Chondrocyte (in vitro differentiated cells): Measurements from ENCODE around the gene ARMC3. TPM values are rescaled to one million over a fixed set of nuclear protein-coding genes. Genes with fewer than 3 reads are reported as not detected.

Experiments
- DNase-seq: peaks from one replicate; pipeline ENCODE4 v3.0.0; 2021; ENCODE audit warnings: mixed read lengths, low spot score
- H3K27ac Mint-ChIP-seq: one replicate; pipeline ENCODE4 v1.8.0; 2021; ENCODE audit warnings: mild to moderate bottlenecking, moderate library complexity, mixed read lengths; ENCODE audit not compliant: unreplicated experiment
- H3K27me3 Mint-ChIP-seq: 2 replicates; pipeline ENCODE4 v1.8.0; 2021; ENCODE audit warnings: low read depth, mixed read lengths
- H3K36me3 Mint-ChIP-seq: 2 replicates; pipeline ENCODE4 v1.8.0; 2021; ENCODE audit warnings: low read depth, mixed read lengths
- H3K4me1 Mint-ChIP-seq: 2 replicates; pipeline ENCODE4 v1.8.0; 2021; ENCODE audit warnings: low read depth, mild to moderate bottlenecking, mixed read lengths
- H3K4me3 Mint-ChIP-seq: one replicate; pipeline ENCODE4 v1.8.0; 2021; ENCODE audit warnings: mild to moderate bottlenecking, moderate library complexity, mixed read lengths; ENCODE audit not compliant: unreplicated experiment
- H3K9me3 Mint-ChIP-seq: 2 replicates; pipeline ENCODE4 v1.8.0; 2021; ENCODE audit warnings: low read depth, mixed read lengths
- total RNA-seq: library from RNA; stranded (reverse); gene quantifications from 3 replicates; pipeline ENCODE4 v1.2.1, GENCODE V29; 2021
- TF ChIP-seq, protein P1 (sequence below): fragments of 200-600 bp; sonication (generic); IDR thresholded peaks from 2 replicates; pipeline ENCODE4 v1.5.0; 2021; ENCODE audit warnings: antibody characterized with exemption, mild to moderate bottlenecking, moderate library complexity

ARMC3 gene
- total RNA-seq, 1 donor from 2014 or later = 0.27 TPM

DNA sequence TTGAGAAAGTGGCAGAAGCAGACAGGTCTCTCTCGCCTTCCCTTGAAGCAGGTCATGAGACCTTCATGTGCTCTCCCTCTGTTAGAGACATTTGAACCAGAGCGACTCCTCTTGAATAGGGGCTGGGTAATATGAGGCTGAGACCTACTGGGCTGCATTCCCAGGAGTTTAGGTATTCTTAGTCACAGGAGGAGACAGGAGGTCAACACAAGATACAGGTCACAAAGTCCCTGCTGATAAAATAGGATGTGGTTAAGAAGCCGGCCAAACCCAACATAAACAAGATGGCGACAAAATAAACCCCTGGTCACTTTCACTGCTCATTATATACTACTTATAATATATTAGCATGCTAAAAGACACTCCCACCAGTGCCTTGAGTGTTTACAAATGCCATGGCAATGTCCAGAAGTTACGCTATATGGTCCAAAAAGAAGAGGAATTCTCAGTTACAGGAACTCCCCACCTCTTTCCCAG lies 124.0 kb downstream of the ARMC3 start:
- H3K4me1 Mint-ChIP-seq = no peaks in the 10 kb centered on the region

DNA sequence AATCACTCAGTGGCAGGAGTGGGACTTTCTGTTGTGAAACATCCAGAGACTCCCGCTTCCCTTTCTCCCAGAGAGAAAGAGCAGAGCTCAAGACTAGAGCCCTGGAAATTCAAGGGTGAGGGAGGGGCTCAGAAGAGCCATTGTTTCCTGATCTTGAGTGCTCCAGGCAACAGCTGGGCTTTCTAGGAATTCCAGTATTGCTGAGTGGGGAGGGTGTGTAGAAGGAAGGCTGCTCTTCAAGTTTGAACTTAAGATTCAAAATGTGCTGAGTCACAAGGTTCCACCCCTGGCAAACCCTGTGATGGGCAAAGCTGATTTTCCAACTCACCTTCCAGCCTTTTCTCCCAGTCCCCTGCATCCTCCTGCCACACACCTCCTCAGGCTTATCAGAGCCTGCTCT lies 125.2 kb downstream of the ARMC3 start:
- H3K9me3 Mint-ChIP-seq = no peaks in the 10 kb centered on the region
- H3K27ac Mint-ChIP-seq = no peak overlapping the region
- no peaks in the 10 kb centered on the region for H3K36me3 Mint-ChIP-seq
- DNase-seq = no peak
- H3K4me3 Mint-ChIP-seq = no peak overlapping the region
- peaks cover 3% of the 10 kb centered on the region for H3K27me3 Mint-ChIP-seq
- TF ChIP-seq, protein P1, sequence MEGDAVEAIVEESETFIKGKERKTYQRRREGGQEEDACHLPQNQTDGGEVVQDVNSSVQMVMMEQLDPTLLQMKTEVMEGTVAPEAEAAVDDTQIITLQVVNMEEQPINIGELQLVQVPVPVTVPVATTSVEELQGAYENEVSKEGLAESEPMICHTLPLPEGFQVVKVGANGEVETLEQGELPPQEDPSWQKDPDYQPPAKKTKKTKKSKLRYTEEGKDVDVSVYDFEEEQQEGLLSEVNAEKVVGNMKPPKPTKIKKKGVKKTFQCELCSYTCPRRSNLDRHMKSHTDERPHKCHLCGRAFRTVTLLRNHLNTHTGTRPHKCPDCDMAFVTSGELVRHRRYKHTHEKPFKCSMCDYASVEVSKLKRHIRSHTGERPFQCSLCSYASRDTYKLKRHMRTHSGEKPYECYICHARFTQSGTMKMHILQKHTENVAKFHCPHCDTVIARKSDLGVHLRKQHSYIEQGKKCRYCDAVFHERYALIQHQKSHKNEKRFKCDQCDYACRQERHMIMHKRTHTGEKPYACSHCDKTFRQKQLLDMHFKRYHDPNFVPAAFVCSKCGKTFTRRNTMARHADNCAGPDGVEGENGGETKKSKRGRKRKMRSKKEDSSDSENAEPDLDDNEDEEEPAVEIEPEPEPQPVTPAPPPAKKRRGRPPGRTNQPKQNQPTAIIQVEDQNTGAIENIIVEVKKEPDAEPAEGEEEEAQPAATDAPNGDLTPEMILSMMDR = no peak
- H3K4me1 Mint-ChIP-seq = no peaks in the 10 kb centered on the region

More for the DNA sequence above, 124.0 kb downstream of the ARMC3 start:
- H3K9me3 Mint-ChIP-seq = no peaks in the 10 kb centered on the region
- no peak for DNase-seq
- no peak overlapping the region for H3K4me3 Mint-ChIP-seq
- TF ChIP-seq, protein P1 = no peak
- H3K27me3 Mint-ChIP-seq = peaks cover 3% of the 10 kb centered on the region
- no peak overlapping the region for H3K27ac Mint-ChIP-seq
- no peaks in the 10 kb centered on the region for H3K36me3 Mint-ChIP-seq

DNA sequence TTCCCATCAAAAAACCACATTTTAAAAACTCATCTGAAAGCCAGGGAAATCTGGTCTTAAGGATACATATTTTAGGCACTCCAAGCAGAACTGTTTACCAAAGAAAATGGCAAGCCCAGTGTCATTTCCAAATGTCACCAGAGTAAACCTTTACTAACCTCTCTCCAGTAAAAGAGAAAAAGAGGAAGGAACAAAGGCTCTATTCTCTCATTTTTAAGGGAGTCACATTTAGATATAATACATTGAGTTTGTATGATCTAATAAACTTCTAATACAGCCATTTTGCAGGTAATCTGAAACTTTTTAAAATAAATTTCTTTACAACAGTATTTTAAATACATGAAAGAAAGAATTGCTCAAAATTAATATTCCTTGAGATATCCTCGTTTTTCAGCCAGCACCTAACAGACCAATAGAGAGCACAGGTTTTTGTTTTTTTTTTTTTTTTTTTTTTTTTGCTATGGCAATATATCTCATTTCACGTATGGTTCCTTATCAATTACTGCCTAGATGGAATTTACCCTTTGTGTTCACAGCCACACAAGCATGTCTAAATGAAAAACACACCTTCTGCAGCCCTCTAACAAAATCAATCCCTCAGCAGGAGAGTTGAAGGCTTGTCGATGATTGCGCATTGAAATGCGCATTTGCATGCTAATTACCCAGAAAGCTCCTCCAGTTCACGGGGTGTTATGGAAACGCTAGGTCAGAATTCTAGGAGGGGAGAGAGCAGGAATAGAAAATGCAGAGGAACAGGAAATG lies 127.8 kb downstream of the ARMC3 start:
- Mint-ChIP-seq H3K27ac (no peak overlapping the region), H3K27me3 (peaks cover 2% of the 10 kb centered on the region), H3K4me3 (no peak overlapping the region), H3K9me3 (peaks cover 14% of the 10 kb centered on the region), H3K4me1 (no peaks in the 10 kb centered on the region), H3K36me3 (peaks cover 2% of the 10 kb centered on the region)
- DNase-seq = no peak
- TF ChIP-seq, protein P1 = no peak

DNA sequence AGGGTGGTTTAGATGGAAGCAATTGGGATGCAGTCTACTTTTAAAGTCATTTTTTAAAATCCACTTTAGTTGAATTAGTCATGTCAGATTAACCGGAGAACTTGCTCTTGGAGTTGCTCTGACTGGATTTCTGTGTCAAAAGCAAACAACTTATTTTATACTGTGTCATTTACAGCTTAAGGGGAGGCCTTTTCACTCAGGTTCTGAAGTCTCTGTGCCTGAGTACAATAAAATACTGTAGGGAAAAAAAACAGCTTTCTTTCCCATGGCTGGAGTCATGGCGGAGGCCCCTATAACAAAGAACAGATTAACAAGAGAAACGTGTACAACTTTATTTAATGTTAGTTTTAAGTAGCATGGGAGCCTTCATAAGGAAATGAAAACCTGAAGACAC lies 128.3 kb downstream of the ARMC3 start:
- TF ChIP-seq, protein P1 = no peak
- DNase-seq = no peak
- Mint-ChIP-seq H3K4me3 (no peak overlapping the region), H3K27ac (no peak overlapping the region), H3K27me3 (peaks cover 2% of the 10 kb centered on the region), H3K4me1 (no peaks in the 10 kb centered on the region), H3K9me3 (peaks cover 14% of the 10 kb centered on the region), H3K36me3 (peaks cover 2% of the 10 kb centered on the region)

DNA sequence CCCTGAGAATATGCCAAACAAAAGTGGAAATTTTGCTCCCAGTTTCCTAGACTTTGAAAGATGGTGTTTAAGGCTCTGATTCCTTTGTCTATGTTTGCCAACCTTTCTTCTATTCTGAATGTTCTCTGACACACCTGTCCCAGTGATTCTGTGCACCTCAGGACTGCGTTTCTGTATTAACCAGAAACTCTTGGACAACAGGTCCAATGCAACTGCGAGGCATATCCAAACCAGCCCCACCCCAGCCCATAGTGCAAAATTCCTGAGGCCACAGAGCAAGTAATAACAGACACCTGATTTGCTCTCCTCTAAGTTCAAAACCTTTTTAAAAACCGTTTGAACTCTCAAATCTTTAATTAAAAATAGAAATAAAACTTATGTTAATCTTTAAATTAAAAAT lies 130.5 kb downstream of the ARMC3 start:
- no peak overlapping the region for H3K4me3 Mint-ChIP-seq
- no peak for DNase-seq
- H3K27ac Mint-ChIP-seq = no peak overlapping the region
- H3K4me1 Mint-ChIP-seq = no peaks in the 10 kb centered on the region
- TF ChIP-seq, protein P1 = no peak
- H3K36me3 Mint-ChIP-seq = peaks cover 2% of the 10 kb centered on the region
- H3K27me3 Mint-ChIP-seq = peaks cover 2% of the 10 kb centered on the region
- peaks cover 14% of the 10 kb centered on the region for H3K9me3 Mint-ChIP-seq
